H9 (cell line): ENCODE measurements around the gene PSMB7. TPM values are rescaled to one million over a fixed set of nuclear protein-coding genes. Genes with fewer than 3 reads are reported as not detected.

Experiments used
- DNase-seq: peaks from one replicate; pipeline ENCODE4 v3.0.0-alpha.2; 2017
- H2AFZ ChIP-seq: one replicate; pipeline ENCODE4 v1.6.1; 2013; ENCODE audit warnings: mild to moderate bottlenecking, low read length, control low read depth, moderate library complexity
- H2AK5ac ChIP-seq: 2 replicates; pipeline ENCODE4 v1.6.1; 2013; ENCODE audit warnings: low read length, control low read depth, mixed read lengths; ENCODE audit not compliant: insufficient read length
- H2BK120ac ChIP-seq: one replicate; pipeline ENCODE4 v1.6.1; 2013; ENCODE audit warnings: low read depth, mild to moderate bottlenecking, low read length, control low read depth, inconsistent platforms; ENCODE audit not compliant: poor library complexity, severe bottlenecking
- H2BK12ac ChIP-seq: 2 replicates; pipeline ENCODE4 v1.6.1; 2013; ENCODE audit warnings: low read length, control low read depth, mixed read lengths, low read depth; ENCODE audit not compliant: insufficient read length
- H2BK15ac ChIP-seq: 2 replicates; pipeline ENCODE4 v1.6.1; 2013; ENCODE audit warnings: low read depth, low read length, control low read depth
- H2BK20ac ChIP-seq: one replicate; pipeline ENCODE4 v1.6.1; 2013; ENCODE audit warnings: low read depth, mild to moderate bottlenecking, low read length, control low read depth, inconsistent platforms; ENCODE audit not compliant: poor library complexity, severe bottlenecking
- H2BK5ac ChIP-seq: 2 replicates; pipeline ENCODE4 v1.6.1; 2013; ENCODE audit warnings: low read length, control low read depth, mixed read lengths; ENCODE audit not compliant: insufficient read length
- H3K14ac ChIP-seq: 2 replicates; pipeline ENCODE4 v1.6.1; 2013; ENCODE audit warnings: low read length, control low read depth; ENCODE audit not compliant: insufficient read depth
- H3K18ac ChIP-seq: 2 replicates; pipeline ENCODE4 v1.6.1; 2013; ENCODE audit warnings: low read depth, mild to moderate bottlenecking, mixed read lengths, low read length, control low read depth; ENCODE audit not compliant: insufficient read length
- H3K23ac ChIP-seq: 2 replicates; pipeline ENCODE4 v1.6.1; 2013; ENCODE audit warnings: low read length, control low read depth, mixed read lengths, low read depth; ENCODE audit not compliant: insufficient read length
- H3K23me2 ChIP-seq: 2 replicates; pipeline ENCODE4 v1.6.1; 2013; ENCODE audit warnings: low read depth, mild to moderate bottlenecking, mixed read lengths, low read length, control low read depth; ENCODE audit not compliant: insufficient read length, poor library complexity, severe bottlenecking
- H3K27ac ChIP-seq: 2 replicates; pipeline ENCODE4 v1.5.1; 2013; ENCODE audit warnings: low read length, control low read depth, mixed read lengths, low read depth; ENCODE audit not compliant: insufficient read length
- H3K27me3 ChIP-seq: 2 replicates; pipeline ENCODE4 v1.6.1; 2013; ENCODE audit warnings: low read length, control low read depth, inconsistent platforms; ENCODE audit not compliant: insufficient read depth
- H3K4ac ChIP-seq: 2 replicates; pipeline ENCODE4 v1.6.1; 2013; ENCODE audit warnings: low read depth, mild to moderate bottlenecking, control low read depth, inconsistent platforms, low read length, moderate library complexity
- H3K4me1 ChIP-seq: 2 replicates; pipeline ENCODE4 v1.6.1; 2013; ENCODE audit warnings: low read length, control low read depth, inconsistent platforms; ENCODE audit not compliant: insufficient read depth
- H3K4me2 ChIP-seq: 2 replicates; pipeline ENCODE4 v1.6.1; 2013; ENCODE audit warnings: low read length, control low read depth, mixed read lengths; ENCODE audit not compliant: insufficient read length, insufficient read depth
- H3K56ac ChIP-seq: 2 replicates; pipeline ENCODE4 v1.6.1; 2013; ENCODE audit warnings: low read depth, mild to moderate bottlenecking, mixed read lengths, low read length, control low read depth; ENCODE audit not compliant: insufficient read length
- H3K79me1 ChIP-seq: 2 replicates; pipeline ENCODE4 v1.6.1; 2013; ENCODE audit warnings: low read depth, mild to moderate bottlenecking, moderate library complexity, low read length, control low read depth, inconsistent platforms; ENCODE audit not compliant: insufficient read depth, poor library complexity, severe bottlenecking
- H3K79me2 ChIP-seq: 2 replicates; pipeline ENCODE4 v1.6.1; 2013; ENCODE audit warnings: low read length, control low read depth, inconsistent platforms; ENCODE audit not compliant: insufficient read depth
- H3K9ac ChIP-seq: 2 replicates; pipeline ENCODE4 v1.6.1; 2013; ENCODE audit warnings: low read length, control low read depth, mixed read lengths; ENCODE audit not compliant: insufficient read length; ENCODE audit errors: extremely low read depth
- H3K9me3 ChIP-seq: one replicate; pipeline ENCODE4 v1.6.1; 2013; ENCODE audit warnings: low read depth, low read length, inconsistent platforms; ENCODE audit not compliant: control insufficient read depth
- H3T11ph ChIP-seq: one replicate; pipeline ENCODE4 v1.6.1; 2013; ENCODE audit warnings: mild to moderate bottlenecking, low read length, control low read depth, inconsistent platforms
- H4K20me1 ChIP-seq: one replicate; pipeline ENCODE4 v1.6.1; 2013; ENCODE audit not compliant: control insufficient read depth, insufficient read length, insufficient read depth
- H4K5ac ChIP-seq: 2 replicates; pipeline ENCODE4 v1.6.1; 2013; ENCODE audit warnings: low read depth, mild to moderate bottlenecking, mixed read lengths, low read length, control low read depth; ENCODE audit not compliant: insufficient read length
- H4K8ac ChIP-seq: replicated peaks from 2 replicates; pipeline ENCODE4 v1.6.1; 2013; ENCODE audit warnings: low read length, control low read depth, mixed read lengths, low read depth; ENCODE audit not compliant: insufficient read length
- H4K91ac ChIP-seq: 2 replicates; pipeline ENCODE4 v1.6.1; 2013; ENCODE audit warnings: low read depth, mild to moderate bottlenecking, moderate library complexity, mixed read lengths, low read length, control low read depth; ENCODE audit not compliant: insufficient read length
- H3K27ac Mint-ChIP-seq, 3 experiments: 2 replicates in 2 of 3; 3 replicates in 1 of 3; pipeline ENCODE4 v1.8.0; 2020 to 2021; ENCODE audit warnings: mixed read lengths in 3 of 3, mild to moderate bottlenecking in 1 of 3, moderate library complexity in 1 of 3
- H3K27me3 Mint-ChIP-seq: 2 replicates; pipeline ENCODE4 v1.8.0; 2021; ENCODE audit warnings: low read depth, mild to moderate bottlenecking, moderate library complexity, mixed read lengths
- H3K36me3 Mint-ChIP-seq, 3 experiments: 2 replicates in 2 of 3; 3 replicates in 1 of 3; pipeline ENCODE4 v1.8.0; 2020 to 2021; ENCODE audit warnings: low read depth in 3 of 3, mixed read lengths in 3 of 3; ENCODE audit not compliant: insufficient read depth in 1 of 3
- H3K4me1 Mint-ChIP-seq, 2 experiments: 2 replicates each; pipeline ENCODE4 v1.8.0; 2020; ENCODE audit warnings: mixed read lengths in 2 of 2
- H3K4me3 Mint-ChIP-seq, 2 experiments: 2 replicates in 1 of 2; 3 replicates in 1 of 2; pipeline ENCODE4 v1.8.0; 2020 to 2021; ENCODE audit warnings: mild to moderate bottlenecking in 2 of 2, mixed read lengths in 2 of 2, moderate library complexity in 1 of 2
- H3K9me3 Mint-ChIP-seq, 2 experiments: 2 replicates in 1 of 2; 3 replicates in 1 of 2; pipeline ENCODE4 v1.8.0; 2020; ENCODE audit warnings: mild to moderate bottlenecking in 2 of 2, mixed read lengths in 2 of 2, moderate library complexity in 1 of 2
- WGBS: extraction: QIAGEN DNeasy Blood & Tissue Kit; methylation state at CpG from one replicate; pipeline ENCODE4 v1.1.7; 2013; ENCODE audit warnings: missing lambda C conversion rate, low lambda C conversion rate, mixed read lengths; ENCODE audit not compliant: insufficient read length; ENCODE audit errors: extremely low coverage; 5-methylcytosine and 5-hydroxymethylcytosine counted together
- total RNA-seq: library from RNA; stranded (reverse); gene quantifications from 2 replicates; pipeline ENCODE4 v1.2.1, GENCODE V29; 2021
- TF ChIP-seq, protein P1 (sequence below): fragments of 200-600 bp; sonication (generic); conservative IDR thresholded peaks from 3 replicates; pipeline ENCODE4 v1.8.0; 2021; ENCODE audit warnings: antibody characterized with exemption, mild to moderate bottlenecking

Gene PSMB7
- total RNA-seq, 1 experiment from 2014 or later: 209 TPM

DNA sequence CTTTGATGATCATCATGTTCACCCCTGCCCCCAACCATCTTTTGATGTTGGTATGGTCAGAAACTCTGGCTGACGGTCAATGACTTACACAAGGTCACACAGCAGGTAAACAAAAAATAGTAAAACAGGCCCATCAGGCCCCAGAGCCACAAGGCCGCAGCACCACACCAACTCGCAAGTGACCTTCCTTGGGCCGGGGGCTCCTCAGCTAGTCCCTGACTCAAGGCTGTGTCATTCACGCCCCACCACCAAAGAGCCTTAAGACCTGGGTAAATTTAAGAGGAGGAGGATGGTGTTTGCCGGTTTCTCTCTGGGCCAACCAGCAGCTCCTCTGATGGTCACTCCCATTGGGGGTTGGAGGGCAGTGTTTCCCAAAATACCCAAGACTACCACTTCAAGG, 55.8 kb downstream of the PSMB7 start:
- no peak overlapping the region for H3T11ph ChIP-seq
- H2BK12ac ChIP-seq: no peak overlapping the region
- H3K4me3 Mint-ChIP-seq: no peak overlapping the region
- no peak overlapping the region for H4K91ac ChIP-seq
- no peaks in the 10 kb centered on the region for H3K27me3 ChIP-seq
- no peak overlapping the region for H4K8ac ChIP-seq
- no peak overlapping the region for H3K14ac ChIP-seq
- H2BK20ac ChIP-seq: no peak overlapping the region
- H3K56ac ChIP-seq: no peak overlapping the region
- no peak overlapping the region for H3K27ac Mint-ChIP-seq
- H2BK5ac ChIP-seq: no peak overlapping the region
- no peak overlapping the region for H3K23ac ChIP-seq
- no CpG with 5 or more reads among the region's 6 CpGs for WGBS
- H3K4me1 Mint-ChIP-seq: peaks cover 5 to 15% of the 10 kb centered on the region in 2 experiments; a peak in 3 of 4 replicates
- H3K9me3 ChIP-seq: no peaks in the 10 kb centered on the region
- peaks cover 9% of the 10 kb centered on the region for H3K79me1 ChIP-seq
- H3K4ac ChIP-seq: no peak overlapping the region
- H3K36me3 Mint-ChIP-seq: peaks cover 4 to 18% (median 5%) of the 10 kb centered on the region in 3 experiments; a peak in 6 of 7 replicates
- no peak overlapping the region for H2AK5ac ChIP-seq
- no peak overlapping the region for H3K4me2 ChIP-seq
- H3K9ac ChIP-seq: no peak overlapping the region
- TF ChIP-seq, protein P1, sequence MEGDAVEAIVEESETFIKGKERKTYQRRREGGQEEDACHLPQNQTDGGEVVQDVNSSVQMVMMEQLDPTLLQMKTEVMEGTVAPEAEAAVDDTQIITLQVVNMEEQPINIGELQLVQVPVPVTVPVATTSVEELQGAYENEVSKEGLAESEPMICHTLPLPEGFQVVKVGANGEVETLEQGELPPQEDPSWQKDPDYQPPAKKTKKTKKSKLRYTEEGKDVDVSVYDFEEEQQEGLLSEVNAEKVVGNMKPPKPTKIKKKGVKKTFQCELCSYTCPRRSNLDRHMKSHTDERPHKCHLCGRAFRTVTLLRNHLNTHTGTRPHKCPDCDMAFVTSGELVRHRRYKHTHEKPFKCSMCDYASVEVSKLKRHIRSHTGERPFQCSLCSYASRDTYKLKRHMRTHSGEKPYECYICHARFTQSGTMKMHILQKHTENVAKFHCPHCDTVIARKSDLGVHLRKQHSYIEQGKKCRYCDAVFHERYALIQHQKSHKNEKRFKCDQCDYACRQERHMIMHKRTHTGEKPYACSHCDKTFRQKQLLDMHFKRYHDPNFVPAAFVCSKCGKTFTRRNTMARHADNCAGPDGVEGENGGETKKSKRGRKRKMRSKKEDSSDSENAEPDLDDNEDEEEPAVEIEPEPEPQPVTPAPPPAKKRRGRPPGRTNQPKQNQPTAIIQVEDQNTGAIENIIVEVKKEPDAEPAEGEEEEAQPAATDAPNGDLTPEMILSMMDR: no peak
- DNase-seq: no peak
- no peak overlapping the region for H3K18ac ChIP-seq
- no peak overlapping the region for H3K27ac ChIP-seq
- H2BK15ac ChIP-seq: no peak overlapping the region
- H3K9me3 Mint-ChIP-seq: no peaks in the 10 kb centered on the region
- H4K20me1 ChIP-seq: no peaks in the 10 kb centered on the region
- no peaks in the 10 kb centered on the region for H3K27me3 Mint-ChIP-seq
- H3K4me1 ChIP-seq: 0 out of 2 replicates have a peak, but pooled peaks cover 3% of the 10 kb centered on the region
- no peaks in the 10 kb centered on the region for H3K23me2 ChIP-seq
- H2BK120ac ChIP-seq: no peak overlapping the region
- no peak overlapping the region for H2AFZ ChIP-seq
- no peak overlapping the region for H4K5ac ChIP-seq
- peaks cover 9% of the 10 kb centered on the region; the same call in 1 of the 2 replicates for H3K79me2 ChIP-seq
